Activated T-cell treated with anti-CD3 and anti-CD28 coated beads, Interleukin-2, amount 50 U/mL, for 48 hours (primary cell): ENCODE measurements around the gene NTRK3.

ENCODE experiments used
- DNase-seq, 2 experiments: peaks; one replicate each; pipeline ENCODE4 v3.0.0-alpha.2; 2020

NTRK3 gene

DNA sequence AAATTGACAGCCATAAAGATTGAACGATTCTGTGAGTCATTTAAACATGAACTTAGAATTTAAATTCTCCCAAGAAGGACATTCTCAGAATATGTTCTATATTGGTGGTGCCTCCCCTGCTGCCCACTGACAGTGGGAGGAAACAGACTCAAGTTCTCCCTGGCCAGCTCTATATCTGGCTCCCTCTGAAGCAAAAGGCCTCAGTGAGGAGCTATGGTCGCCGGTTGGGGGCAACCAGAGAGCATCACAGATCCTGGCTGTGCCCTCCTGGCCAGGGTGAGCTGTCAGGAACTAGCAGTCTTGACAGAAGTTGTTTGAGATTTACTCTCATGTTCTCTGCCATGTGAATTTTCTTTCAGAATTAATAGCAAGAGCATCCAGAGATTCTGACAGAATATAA lies 285.5 kb downstream of the NTRK3 start:
- DNase-seq: no peak

DNA sequence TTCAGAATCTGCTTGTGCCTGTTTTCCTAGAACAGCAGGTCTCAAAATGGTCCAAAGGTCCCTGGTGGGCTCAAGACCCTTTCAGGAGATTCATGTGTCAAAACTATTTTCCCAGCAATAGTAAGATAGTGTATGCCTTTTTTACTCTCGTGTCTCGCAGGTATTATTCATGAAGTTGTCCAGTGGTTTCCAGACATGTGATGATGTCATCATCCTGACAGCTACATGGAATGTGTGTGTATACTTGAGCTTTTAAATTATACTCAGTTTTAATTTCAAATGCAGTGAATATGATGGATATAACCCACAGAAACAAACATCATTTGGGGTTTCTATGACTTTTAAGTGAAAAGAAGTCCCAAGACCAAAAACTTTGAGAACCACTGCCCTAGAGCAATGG lies 288.6 kb downstream of the NTRK3 start:
- no peak for DNase-seq

DNA sequence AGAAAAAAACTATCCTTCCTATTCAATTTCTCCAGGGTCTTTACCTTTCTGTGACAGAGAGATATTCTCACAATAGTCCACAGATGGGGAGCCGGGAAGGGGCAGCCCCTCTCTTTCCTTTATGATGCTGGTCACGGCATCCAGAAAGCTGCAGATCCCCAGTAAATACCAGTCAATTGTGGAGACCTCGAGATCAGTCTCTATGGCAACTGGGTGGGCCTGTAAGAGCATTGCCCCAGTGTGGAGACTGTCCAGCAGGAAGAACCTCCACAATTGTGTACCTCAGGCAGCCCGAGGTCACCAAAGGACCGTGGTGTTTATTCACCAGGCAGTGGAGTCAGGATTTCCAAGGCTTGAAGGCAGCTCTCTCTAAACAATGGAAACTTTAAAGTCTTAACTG lies 291.2 kb downstream of the NTRK3 start:
- no peak for DNase-seq

DNA sequence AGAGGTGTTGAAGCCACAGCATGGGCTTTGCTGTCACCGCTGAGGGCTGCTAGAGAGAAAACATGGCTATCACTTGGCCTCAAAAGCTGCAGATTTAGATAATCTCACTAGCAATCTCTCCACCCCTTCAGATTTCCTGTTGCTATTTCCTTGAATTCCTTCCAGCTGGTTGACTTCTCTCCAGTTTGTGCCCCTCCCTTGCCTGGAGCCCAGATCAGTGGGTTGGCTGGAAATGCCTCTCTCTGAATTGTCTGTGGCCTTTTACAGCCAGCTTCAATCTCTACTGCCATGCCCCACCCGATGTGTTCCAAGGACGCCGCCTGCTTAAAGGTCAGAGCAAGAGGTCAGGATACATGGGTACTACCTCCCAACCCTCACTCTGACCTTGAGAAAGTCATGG lies 294.1 kb downstream of the NTRK3 start:
- no peak for DNase-seq

DNA sequence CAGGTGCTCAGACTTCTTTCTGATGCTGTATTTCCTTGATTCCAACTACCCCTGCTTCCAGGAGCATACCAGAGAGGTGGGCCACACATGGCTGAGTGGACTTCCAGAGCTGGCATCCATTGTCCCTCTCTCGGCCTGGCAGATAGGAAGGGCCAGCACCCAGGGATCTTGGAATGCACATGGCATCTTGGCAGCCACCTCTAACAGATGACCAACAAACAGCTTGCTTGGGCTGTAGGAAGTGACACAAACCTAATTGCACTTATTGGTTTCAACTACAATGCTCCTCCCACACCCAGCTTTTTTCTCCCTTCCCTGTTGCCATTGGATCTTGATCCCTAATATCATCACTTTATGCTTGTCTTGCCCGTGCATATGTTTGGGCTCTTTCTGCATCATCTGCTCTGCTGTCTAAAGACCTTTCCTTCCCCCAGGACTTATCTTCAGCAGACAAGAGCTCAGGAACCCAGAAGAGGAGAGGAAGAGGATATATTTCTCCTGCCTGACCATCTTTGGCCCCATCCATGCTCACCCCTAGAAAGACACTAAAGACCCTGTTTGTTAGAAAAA lies 294.6 kb downstream of the NTRK3 start:
- no peak for DNase-seq

DNA sequence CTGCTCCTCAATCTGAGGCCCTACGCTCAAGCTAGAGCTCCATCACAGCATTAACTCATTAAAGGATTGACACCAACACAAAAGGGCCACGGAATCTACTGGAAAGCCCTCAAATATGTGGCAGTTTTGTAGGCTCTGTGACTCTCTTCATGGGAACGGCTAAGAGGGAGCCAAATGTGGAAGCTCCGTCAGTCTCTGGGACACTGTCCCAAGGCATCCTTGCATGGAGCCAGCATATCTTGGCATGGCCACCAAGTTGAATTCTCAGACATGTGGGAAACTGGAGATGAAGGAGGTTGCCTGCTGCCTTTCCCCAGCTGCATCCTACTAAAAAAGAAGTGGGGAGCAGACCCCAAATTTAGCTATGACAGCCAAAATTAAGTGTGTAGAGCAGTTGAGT lies 296.9 kb downstream of the NTRK3 start:
- DNase-seq: no peak

DNA sequence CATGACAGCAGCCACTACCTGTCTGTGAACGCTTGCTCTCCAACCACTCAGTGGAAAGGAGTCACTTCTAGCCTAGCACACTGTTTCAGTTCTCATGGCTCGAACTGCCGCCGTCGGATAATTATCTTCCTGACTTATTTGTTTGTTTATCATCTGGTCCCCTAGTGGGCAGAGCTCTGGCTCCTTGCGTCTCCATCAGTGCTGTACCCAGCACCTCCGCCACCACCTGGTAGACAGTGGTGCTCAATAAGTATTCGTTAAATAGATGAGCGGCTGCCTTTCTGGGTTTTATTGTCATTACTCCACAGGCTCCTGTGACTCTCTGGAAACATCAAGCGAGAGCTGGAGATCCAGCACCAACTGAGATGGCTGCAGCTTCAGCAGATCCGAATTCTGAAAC lies 297.5 kb downstream of the NTRK3 start:
- no peak for DNase-seq

DNA sequence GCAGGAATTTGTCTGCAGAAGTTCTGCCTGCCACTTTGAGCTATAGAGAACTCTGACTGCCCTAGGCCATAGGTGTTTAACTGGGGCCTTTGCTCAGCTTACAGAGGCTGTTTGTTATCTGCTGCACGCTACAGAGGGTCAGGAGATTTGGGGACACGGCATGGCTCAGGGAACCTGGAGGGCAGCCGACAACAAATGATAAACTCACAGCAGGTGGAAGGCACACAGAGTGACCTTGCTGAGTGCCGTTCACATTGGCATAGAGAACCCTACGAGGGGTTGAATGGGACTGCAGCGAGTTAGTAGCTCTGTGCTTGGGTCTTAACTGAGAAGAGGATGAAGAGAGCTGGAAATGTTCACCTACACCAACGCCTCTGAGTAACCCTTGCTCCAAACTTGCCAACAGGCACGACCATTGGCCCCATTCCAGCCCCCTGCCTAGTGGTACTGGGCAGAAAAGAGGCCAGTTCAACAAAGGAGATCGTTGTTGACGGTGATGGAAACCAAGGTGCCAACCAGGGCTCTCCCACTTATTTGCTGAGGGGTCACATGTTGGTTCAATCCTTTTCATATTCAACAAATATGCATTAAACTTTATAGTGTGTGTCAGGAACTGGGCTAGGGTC lies 301.1 kb downstream of the NTRK3 start:
- no peak for DNase-seq

DNA sequence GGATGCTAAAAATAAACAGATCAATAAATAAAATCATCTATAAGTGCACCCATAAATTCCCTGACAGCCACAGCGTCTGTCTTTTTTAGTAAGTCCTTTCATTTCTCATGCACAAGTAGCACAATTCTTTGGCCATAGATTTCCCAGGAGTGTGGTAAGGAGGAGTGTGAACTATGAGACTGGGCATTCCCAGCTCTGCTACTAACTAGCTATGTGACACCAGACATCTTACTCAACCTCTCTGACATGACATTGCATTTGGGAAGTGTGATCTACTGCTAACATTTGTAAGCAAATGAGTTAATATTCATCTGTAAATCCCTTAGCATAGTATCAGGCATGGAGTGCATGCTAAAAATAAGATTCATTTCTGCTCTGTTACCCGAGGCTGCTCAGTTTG lies 301.7 kb downstream of the NTRK3 start:
- DNase-seq: no peak

DNA sequence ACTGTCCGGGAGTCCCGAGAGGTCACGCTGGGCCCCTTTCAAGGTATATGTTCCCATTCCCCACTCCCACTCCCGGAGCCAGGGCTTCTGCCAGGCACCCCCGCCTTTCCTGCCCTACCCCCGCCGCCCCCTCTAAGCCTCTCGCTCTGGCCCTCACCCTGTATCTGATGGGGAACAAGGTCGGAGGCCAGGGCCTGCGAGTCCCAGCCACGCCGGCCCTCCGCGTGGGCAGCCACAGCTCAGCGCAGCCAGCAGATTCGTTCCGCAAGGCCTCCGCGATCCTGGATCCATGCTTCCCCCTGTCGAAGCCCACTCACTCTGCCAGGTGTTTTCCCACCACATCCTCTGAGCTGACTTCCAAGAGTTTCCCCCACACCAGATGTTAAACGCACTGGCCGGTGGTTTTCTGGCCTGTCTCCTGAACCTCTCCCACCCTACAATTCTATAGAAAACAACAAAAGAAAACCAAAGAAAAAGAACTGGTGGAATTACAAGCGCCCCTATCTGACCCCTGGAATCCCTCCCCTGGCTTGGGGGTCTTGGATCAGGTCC lies 303.7 kb downstream of the NTRK3 start:
- no peak for DNase-seq

DNA sequence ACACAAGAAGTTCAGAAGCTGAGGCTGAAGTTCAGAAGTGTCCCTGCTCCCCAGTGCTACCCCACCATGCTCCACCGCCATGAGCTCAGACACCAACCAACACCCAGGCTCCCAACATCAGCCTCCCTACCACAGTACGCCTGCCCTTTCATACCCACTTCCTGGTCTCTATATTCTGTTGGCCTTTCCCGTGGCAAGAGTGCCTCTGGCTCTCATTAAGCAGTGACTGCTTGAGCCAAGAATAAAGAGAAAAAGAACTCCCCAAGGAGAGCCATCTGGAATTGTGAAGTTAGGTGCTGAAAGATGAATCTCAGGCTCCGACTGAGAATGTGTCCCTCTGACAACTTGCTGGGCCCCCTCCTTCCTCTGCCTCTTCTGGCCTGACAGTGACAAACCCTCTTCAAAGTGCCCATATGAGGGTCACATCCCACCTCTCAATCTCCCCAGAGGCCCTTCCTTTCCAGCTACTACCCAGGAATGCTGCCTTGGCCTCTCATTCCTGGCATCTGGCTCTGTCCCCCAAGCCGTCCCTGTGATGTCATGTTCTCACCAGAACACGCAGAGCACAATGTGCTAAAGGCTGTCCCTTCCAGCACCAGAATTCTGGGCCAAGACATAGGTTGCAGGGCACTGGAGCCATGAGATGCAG lies 306.8 kb downstream of the NTRK3 start:
- no peak for DNase-seq

DNA sequence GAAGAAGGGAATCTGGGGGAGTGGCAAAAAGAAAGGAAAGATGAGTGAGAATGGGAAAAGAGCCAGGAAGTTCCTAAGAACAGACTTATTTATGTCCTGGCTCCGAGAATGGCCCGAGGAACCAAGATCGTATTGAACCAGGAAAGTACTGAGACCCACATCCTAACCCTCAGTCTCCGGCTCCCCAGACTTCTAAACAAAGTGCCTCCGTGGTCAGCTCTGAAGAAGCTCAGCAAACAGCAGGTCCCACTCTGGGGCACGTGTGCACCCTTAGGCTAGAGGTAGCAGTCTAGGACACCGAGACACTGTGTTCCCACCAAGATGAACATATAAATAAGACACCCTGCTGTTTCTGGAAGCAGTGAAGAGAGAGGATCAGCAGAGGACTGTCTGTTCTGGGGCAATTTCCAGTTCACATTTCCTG lies 307.4 kb downstream of the NTRK3 start:
- DNase-seq: no peak

DNA sequence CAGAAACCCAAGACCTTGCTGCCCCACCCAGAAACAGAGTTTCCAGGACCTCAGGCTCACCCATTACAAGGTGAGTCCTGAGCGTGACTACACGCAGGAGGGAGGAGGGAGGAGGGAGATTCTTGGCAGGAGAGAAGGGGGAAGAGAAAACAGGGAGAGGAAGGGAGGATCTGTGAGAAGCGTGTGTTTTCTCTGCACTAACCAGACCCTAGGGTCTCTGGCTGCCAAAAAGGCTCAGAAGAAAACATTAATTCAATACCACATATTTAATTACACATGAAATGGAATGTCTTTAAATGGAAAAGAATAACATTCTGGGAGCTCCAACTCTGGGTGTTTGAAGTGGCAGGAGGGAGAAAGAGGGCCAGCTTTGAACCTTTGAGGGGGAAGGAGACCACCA lies 309.0 kb downstream of the NTRK3 start:
- DNase-seq: no peak

DNA sequence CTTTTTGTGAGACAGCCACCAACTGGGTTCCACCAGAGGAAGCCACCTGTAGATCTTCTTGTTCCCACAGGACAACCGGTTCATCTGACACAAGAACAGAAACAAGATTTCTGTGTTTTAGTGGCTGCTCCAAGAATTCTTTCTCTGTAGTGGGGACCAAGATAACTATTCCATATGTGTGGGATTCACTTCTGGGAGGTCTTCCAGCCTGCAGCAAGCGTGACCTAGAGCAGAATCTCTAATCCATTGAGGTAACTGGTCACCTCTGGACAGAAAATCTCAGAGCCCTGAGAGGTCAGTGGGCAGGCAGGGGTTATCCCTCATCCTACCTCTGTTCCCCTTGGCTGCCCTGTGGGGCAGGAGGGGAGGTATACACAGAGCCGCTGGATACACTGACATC lies 311.3 kb downstream of the NTRK3 start:
- no peak for DNase-seq

DNA sequence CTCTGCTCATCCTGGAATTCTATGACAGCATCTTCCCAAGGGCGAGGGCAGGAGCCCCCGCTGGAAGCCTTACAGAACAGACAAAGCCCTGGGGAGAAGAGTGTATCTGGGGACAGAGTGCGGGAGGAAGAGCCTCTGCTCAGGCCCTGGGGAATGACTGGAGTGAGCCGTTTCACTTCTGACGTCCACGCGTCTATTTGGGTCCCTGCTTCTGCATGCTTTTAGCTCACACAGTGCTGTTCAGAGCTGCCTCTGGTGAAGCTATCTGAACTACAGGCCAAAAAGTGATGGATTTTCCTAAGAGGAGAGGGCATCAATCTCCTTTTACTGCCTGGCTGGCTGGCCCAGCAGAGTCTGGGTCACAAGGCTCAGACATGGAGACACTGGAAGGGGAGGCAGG lies 311.8 kb downstream of the NTRK3 start:
- no peak for DNase-seq

DNA sequence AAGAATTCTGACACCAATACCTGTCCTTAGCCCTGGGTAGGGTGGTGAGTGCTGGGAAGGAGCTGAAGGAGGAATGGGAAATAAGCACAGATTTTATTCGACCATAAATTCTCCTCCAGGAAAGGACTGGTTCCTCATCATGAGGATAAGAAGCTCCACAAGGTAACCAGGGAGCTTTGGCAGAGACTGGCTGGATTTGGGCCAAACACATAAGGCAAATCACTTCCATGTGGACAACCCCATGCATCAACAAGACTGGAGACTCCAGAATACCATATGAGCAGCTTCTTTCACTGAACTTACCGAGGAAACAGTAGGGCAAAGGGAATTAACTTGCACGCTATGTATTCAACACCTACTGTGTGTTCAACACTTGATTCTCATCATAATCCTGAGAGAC lies 312.5 kb downstream of the NTRK3 start:
- no peak for DNase-seq

DNA sequence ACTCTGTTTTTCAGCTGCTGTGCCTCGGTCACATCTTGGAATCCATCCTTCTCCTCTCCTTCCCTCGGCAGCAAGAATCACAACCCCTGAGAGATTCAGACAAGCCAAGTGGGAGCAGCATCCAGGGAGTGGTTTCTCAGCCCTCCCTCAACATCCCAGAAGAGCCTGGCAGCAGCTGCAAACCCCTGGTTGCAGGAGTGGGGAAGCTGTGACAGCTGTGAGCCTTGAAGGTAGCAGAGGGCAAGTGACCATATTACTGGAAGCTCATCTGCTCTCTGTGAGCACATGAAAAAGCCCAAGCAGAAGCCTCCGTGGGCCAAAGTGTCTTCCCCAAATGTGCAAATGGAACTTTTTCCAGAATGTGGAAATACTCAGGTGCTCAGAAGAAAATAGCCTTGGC lies 312.9 kb downstream of the NTRK3 start:
- DNase-seq: no peak

DNA sequence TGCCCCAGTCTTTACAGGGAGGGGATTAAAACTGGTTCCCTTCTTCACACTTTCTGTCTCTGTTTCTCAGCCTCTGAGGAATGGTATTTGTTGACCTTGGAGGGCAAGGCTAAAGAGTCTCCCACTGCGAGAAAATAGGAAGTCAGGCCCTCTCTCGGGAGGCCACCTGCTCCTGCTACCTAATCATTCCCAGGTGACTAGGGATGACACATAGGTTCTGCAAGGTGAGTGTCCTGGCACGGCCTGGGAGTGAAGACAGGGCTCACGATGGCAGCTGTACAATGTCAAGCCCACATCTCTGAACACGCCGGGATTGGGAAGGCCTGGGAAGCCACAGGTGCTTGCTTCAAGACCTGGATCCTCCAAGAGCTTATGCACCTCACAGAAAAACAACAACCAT lies 314.2 kb downstream of the NTRK3 start:
- no peak for DNase-seq

DNA sequence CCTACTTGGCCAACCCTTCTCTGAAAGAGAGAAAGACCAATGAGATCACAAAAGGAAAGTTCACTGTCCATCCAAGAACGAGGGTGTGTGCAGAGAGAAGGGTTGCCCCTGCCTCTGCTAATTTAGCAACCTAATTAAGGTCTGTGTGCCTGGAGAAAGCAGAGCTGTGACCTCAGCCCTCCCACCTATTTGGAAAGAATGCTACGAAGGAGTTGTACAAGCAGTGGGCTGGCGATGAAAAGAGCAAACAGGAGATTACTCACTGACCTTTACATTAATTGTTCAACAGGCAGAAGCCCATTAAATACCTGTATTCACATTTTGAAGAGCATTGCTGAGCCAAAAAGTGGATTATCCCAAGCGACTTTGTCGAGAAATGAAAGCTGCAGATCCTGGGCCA lies 314.9 kb downstream of the NTRK3 start:
- no peak for DNase-seq

DNA sequence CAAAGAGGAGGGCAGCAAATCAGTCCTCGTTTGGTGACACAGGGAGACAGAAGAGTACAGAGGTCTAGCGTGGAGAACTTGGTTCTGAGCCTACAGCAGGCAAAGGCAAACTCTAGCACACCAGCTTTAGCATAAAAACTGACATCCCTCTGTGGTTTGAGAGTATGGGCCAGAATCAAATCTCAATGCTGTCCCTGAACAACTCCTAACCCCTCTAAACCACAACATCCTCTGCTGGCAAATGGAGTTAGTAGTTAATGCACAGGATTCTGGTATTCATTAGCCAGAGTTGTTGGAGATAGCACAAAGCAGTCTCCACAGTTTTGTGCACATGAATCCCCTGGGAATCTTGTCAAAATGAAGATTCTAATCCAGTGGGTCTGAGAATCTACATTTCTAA lies 315.8 kb downstream of the NTRK3 start:
- no peak for DNase-seq

DNA sequence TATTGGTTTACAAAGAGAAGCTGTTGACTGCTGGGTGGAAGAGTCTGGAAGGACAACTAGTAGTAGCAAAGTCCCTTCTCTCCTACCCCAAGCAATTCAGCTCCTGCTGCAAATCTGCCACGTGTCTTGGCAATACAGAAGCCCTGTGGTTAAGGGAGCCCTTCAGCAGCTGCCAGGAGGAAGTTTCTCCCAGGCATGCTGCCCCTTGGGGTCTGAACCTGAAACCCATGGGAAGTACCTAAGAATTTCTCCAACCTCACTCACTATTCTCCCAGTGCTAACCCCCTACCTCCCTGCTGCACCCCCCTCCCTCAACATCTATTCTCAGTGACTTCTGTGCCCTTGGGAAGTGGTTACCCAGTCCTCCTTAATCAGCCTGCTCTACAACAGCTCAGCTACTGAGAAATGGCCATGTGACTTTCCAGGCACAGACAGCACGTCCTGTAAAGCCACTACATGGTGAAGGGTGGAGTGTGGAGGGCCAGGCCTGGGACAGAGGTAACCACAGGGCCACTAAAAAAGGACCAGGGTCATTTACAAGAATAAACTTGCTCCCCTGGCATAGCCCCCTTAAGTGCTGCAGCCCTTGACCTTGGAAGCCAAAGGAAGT lies 316.6 kb downstream of the NTRK3 start:
- no peak for DNase-seq

DNA sequence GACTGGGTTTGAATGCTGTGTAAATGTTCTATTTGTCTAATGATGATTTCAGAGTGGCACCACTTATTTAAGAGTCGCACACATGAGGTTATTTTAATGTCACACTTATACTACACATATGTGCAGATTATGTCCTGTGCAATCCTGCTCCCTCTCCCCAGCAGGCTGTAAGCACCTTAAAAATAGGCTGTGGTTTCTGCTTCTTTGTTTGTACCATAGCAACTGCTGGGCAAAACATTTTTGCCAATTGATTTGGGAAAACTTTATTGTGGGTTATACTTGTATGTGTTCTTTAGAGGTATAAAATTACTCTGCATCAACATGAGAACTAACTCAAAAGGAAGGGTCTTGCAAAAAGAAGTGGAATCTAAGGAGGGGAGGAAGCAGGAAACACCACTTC lies 318.5 kb downstream of the NTRK3 start:
- DNase-seq: no peak

DNA sequence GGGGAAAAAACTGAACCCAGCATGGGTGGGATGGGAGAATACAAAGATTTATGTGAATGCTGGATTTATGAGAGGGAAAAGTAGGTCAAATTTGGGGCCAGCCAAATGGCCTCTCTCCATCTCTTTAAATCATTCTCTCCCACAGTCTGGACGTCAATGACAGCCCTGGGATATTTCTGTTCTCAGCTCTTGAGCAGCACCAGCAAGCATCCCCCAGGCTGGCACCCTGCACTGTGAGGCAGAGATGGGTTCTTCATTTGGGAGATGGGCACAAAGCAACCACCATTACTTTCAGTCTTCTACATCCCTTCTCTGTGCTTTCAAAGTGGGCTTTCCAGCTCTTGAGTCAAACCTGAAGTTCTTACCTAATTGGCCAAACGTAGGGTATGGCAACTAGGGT lies 321.0 kb downstream of the NTRK3 start:
- no peak for DNase-seq

DNA sequence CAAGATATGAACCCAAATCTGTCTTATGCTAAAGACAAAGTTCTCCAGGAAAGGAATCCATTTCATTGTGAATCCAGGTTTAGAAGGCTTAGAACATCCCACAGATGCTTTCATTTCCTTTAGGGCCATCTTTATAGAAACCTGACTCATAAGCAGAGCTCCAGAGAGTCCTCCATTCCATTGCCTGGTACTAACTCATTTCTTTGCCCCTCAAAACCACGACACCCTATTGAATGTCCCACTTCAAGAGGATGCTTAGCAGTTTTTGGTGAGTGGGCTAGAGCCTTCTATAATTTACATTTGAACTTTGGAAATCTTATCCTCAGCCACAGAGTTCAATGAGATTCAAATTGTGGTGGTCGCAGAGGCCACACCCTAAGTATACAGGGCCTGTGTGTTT lies 325.0 kb downstream of the NTRK3 start:
- DNase-seq: no peak
